GM21786 (cell line): ENCODE results near the gene PDE6G.
A peak's percentile ranks its signal among the peaks of the same experiment; 100 is the strongest.
"Not testable (repeated sequence)": the region's sequence is repeated elsewhere in the genome, so short reads cannot be mapped to it uniquely, and the experiment has no call there.

ENCODE experiments used
- ATAC-seq: cut with Tn5 transposase; IDR thresholded peaks from one replicate; pipeline ENCODE4 v1.9.1; 2021; ENCODE audit not compliant: unreplicated experiment

PDE6G gene

DNA sequence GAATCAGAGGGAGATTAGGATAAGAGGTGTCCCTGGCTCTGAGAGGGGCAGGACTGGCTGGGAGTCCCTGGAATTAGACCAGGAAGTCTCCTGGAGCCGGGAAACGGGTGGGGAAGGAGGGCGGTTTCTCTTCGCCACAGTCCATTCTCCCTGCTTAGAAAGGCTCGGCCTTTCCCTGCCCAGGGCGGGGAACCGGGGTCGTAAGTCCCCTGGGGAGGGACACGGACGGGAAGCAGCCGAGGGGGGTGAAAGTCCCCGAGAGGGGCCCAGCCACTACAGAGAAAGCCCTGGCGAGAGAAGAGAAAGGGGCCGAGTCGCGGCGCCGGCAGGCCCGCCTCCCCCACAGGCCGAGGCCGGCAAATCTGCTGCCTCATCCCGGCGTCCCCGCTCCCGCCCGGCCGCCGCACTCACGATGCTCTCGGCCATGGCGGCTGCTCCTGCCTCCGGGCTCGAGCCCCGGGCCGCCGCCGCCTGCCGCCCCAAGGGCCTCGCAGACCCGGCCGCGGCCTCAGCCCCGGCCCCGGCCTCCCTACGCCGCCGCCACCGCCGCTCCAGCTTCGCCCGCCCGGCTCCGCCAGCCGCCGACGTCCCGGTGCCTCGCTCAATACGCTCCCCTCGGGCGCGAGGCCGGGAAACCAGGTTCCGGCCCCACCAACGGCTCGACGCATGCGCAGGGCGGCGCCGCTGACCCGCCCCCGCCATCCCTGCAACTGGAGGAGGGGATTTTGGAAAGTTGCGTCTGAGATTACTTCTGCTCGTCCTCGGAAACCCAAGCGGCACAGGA lies 19.6 kb downstream of the PDE6G start, which contains the start of the genes NPLOC4 and TSPAN10:
TSS of gene NPLOC4 (minus strand) at position 608 of the 784 bp plus-strand sequence. CDS start at position 426, 182 bp downstream.
TSS of gene TSPAN10 (plus strand) at position 692 of the 784 bp plus-strand sequence. CDS start 5,217 bp downstream, outside the sequence.
- ATAC-seq, result peak; percentile 75

DNA sequence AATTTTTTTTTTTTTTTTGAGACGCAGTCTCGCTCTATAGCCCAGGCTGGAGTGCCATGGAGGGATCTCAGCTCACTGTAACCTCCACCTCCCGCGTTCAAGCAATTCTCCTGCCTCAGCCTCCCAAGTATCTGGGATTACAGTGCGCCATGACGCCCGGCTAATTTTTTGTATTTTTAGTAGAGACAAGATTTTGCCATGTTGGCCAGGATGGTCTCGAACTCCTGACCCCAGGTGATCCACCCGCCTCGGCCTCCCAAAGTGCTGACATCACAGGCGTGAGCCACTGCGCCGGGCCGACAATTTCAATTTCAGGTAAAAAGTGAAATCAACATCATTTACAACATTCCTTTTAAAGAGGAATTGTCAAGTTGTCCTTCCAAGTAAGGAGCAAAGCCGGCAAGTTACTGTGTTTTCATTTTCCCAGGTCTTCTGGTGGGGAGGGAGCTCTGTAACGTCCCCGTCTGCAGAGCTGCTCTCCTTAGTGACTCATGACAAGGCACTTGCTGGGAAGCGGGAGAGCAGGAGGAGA lies 20.3 kb downstream of the PDE6G start:
- peak; percentile 4 for ATAC-seq

DNA sequence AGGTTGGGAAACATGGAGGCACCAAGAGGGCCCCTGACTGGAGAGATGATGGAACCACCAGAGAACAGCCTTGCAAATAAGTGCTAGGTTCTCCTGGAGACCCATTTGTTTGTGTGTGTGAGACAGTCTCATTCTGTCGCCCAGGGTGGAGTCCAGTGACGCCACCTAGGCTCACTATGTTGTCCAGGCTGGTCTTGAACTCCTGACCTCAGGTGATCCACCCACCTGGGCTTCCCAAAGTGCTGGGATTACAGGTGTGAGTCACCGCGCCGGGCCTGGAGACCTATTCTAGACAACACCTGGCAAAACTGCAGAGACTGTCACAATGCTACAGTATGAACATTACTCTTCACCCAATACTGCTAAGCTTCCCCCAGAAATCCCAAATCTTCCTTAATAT lies 20.9 kb downstream of the PDE6G start:
- no peak for ATAC-seq

DNA sequence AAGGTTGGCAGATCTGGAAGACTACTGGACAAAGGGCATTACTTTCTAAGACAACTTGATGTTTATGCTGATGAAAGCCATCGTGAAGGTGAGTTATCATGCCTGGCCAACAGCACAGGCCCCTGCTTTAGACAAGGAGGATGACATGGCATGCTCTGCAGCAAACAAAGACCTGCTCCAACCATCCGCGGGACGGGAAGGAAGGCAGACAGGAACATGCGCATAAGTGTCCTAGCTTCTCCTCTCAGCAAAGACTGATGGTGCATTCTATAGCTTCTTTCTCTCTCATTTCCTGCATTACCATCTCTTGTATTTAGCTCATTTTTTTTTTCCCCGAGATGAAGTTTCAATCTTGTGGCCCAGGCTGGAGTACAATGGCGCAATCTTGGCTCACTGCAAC lies 24.9 kb downstream of the PDE6G start:
- ATAC-seq, result no peak

DNA sequence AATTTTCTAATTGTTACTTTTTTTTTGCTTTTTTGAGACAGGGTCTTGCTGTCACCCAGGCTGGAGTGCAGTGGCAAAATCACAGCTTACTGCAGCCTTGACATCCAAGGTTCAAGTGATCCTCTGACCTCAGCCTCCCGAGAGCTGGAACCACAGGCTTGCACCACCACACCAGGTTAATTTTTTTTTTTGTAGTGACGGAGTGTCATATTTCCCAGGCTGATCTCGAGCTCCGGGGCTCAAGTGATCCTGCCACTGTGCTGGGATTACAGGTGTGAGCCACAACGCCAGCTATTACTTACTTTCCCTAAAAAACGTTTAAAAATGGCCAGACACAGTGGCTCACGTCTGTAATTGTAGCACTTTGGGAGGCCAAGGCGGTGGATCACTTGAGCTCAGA lies 26.1 kb downstream of the PDE6G start:
- no peak for ATAC-seq

DNA sequence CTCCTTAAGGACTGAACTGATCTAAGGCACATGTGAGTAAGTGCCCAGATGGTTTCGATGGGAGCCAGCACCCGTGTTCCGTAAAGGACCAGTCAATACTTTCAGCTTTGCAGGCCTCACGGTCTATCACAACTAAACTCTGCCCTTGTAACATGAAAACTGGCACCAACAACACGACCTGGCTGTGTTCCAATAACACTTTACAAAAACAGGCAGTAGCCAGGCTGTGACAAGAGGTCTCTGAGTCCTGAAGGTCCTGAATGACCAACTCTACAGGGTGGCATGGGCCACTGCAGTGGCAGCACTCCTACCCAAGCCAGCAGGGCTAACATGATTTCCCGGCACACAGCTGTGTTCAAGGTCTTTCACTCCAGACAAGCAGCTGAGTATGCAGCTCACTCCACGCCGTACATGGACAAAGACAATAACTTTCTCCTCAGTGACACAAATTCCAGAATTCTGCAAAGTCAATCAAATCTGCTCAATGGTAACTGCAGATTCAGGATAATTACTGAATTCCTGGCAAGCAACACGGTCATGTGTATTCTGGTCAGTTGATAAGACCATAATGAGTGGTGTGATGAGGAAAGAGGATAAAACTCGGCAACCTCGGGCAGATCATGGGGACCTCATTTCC lies 34.7 kb downstream of the PDE6G start:
- ATAC-seq, result no peak

DNA sequence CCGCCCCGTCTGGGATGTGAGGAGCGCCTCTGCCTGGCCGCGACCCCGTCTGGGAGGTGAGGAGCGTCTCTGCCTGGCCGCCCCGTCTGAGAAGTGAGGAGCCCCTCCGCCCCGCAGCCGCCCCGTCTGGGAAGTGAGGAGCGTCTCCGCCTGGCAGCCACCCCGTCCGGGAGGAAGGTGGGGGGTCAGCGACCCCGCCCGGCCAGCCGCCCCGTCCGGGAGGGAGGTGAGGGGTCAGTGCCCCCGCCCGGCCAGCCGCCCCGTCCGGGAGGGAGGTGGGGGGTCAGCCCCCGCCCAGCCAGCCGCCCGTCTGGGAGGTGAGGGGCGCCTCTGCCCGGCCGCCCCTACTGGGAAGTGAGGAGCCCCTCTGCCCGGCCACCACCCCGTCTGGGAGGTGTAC lies 38.0 kb downstream of the PDE6G start:
- not testable (repeated sequence) for ATAC-seq

DNA sequence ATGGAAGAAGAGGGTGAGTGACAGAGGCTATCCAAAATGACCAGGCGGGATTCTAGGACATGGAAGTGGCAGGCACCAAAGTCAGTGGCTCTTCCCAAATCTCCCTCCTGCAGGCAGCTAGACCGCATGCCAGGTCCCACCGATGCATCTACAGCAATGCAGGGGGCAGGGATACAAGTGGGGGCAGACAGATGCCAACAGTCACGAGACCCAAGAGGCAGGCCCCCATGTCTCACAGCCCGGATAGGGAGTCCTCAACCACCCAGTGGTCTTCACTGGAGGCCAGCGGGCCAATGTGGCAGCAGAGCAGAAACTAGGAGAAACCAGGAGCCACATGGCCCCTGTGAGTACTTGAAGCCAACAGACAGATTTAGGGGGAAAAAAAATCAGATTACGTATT lies 39.5 kb downstream of the PDE6G start:
- ATAC-seq, result no peak

DNA sequence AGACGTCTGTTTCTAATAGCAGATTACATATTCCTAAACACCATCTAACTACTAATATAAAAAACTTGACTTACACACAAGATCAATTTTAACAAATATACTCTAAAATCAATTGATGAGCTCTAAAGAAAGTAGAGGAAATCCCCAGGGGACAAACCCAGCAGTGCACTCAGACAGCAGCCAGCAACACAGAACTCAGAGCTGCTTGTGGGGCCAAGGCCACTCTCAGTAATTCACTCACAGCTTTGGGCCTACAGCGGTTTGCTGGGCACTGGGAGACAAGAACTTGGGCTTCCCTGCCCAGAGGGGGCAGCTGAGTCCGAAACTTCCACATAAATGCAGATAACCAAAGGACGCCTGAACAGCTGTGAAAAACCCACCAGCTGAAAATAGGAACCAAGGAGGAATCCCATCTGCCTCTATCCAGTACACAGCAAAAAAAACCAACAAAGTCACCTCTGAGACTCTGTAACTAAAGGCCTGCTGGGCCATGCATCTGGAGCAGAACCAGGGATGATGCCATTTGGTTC lies 40.9 kb downstream of the PDE6G start:
- no peak for ATAC-seq

DNA sequence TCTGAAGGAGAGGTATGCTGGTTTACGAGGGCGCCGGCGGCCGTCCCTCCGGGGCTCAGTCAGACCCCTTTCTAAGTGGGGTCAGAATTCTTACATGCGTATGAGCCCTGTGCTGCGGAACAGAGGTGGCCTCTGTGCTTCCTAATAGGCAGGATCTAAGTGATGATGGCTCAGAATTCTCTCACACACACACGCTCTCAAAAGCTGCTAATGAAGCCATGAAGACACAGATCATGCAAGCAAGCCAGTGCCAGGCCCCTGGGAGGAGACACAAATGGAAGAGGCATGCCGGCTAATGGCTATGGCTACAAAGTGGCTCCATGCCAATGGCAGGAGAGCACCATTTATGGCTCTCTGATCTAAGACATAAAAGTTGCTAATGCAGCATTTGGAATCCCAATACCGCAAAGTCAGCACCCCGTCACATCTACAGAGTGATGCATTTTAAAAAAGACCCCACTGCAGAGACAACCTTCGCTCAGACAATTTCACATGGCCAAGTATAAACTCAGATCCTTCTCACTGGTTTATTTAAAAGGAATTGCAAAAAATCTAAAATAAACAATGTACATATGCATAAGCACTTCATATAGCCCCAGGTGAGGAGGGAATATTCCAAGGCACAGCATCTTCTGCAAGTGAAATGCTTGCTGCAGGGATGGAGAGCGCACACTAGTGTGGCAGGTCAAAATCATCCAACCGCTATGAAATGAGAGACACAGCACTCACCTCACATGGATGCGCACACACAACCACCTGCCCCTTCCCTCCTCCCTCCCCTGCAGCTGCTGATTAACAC lies 44.0 kb downstream of the PDE6G start:
- ATAC-seq, result no peak

DNA sequence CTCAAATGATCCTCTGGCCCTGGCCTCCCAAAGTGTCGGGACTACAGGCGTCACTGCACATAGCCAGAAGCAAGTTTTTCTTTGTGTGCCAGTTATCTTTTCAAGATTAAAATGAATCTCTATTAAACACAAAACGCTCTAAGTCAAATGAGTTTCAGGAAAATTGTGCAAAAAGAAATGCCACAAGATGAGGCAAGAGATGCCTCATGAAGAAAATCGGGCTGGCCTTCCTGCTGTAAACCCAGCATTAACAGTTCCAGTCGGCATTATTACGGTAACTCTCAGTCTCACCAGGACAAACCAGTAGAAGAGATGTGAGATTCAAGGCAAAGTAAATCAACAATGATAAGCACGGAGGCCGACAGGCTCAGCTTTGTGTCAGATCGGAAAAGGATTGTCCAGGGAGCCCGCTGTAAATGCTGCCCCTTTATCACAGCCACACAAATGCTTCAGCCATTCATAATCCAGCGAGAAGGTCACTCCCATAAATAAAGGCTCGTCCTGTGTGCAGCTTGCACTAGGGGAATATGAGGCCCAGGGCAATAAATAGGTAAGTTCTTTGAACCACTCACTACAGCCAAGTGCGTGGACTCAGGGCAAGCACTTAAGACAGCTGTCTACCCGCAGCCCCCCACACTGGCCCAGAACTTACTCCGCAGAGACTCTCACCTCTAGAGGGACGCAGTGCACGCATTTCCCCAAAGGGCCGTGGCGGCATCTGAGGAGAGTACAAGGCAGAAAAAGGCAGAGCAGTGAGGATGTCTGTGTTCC lies 46.6 kb downstream of the PDE6G start:
- no peak for ATAC-seq

DNA sequence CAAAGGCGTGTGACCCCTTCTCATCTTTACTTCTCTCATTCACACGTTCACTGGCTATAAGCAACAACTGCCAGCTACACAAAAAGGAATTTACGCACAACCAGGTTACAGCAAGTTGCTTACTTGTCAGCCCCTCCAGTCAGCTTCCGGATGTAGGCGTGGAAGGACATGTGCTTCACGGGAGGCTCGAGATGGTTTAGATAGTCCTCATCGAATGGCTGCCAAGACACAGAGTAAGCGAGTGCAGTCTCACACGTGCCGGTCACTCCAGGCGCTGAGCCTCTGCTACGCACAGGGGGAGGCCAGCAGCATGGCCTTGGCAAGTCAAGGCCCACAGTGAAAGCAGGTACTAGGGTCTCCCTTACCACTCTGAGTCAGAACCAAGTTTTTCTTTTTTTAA lies 47.7 kb downstream of the PDE6G start:
- no peak for ATAC-seq

DNA sequence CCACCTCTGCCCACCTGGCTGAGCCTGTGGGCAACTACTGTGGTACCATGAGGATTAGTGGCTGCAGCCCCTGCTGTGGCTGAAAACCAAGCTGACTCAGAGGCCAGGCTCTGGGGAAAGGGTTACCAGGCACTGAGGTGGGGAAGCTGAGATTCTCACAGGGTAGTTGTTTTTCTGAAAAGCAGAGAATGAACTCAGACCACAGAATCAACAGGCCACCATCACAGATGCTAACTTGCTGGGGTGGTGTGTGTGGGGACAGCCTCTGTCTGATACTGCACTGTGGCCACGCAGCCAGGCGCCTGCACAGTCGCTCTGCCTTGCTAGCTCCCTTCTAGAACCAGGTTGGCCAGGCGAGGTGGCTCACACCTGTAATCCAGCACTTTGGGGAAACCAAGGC lies 48.3 kb downstream of the PDE6G start:
- no peak for ATAC-seq

DNA sequence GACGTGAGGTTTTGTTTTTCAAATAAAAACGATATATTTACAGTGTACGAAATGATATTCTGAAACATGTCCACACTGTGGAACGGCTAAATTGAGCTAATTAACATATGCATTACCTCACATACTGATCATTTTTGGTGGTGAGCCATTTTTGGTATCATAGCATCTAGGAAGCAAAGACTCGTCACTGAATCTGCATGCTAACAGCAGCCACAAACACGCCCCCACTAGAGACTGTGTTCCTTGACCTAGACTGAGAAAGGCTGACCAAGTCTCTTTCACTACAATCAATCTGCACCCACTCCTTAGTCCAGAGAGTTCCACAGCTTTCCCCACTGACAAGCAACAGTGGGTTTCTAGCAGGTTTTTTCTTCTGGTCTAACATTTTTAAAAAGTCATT lies 48.9 kb downstream of the PDE6G start:
- ATAC-seq, result no peak

DNA sequence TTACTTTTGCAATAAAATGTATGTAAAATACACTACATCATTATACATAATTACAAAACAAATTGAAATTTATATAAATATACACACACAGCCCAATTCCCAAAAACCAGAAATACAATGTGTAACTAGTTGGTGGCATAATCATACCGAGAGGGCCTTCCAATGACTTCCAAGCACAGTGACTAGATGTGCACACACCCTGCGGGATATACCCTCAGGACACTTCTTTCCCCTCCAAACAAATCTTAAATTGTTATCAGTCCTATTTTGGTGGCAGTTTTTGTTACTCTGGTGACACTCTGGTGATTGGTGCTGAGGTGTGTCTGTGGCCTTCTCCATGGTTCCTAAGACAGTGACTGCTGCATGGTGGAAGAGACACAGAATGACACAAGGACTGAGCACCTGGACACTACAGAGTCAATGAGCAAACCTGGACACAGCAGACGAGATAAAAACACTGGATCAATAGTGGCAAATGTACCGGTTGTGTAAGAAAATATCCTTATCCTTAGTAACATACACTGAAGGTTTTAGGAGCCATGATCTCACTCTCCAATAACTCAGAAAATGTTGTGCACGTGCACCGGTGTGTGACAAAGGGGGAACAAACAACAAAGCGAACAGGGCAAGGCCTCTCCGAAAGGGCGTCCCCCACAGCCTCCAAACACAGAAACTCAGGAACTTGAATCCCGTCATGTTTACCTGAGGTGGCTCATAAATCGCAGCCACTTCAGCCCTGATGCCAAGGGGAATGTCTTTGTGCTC lies 52.3 kb downstream of the PDE6G start:
- ATAC-seq, result no peak

DNA sequence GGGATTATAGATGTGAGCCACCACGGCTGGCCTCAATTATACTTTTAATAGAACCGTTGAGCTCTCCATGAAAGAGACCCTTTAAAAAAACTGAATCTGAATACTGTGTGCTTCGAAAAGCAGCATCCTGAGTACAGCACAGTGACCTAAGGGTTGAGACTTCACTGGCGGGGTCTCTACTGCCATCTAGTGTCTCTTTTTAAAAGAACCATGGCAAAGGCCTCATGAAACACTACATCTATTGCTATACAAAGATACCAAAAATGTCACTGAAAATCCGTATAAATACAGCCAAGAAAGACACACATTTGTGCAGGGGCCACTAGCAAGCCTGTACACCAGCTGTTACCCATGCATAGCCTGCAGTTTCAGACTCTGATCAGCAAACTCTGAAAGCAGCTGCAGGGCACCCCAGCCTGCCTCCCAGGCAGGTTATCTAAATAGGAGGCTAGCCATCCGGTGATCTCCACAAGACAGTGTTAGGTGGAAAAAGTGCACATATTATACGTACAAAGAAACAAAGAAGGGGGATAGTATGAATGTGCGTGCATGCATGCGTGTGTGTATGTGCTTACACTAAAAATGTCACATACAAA lies 54.7 kb downstream of the PDE6G start:
- ATAC-seq, result no peak
